Ovary (tissue), 9 donors: Measurements from ENCODE around the gene MAPKAP1. TPM values are rescaled to one million over a fixed set of nuclear protein-coding genes. Genes with fewer than 3 reads are reported as not detected.

Experiments used
- DNase-seq, 5 donors: peaks; one replicate each; pipeline ENCODE4 v3.0.0-alpha.2; 2019 to 2020
- H3K27ac ChIP-seq, 2 donors: fragments of 200-600 bp; one replicate each; pipeline versions ENCODE4 v1.5.1 to v1.8.0; 2019 to 2022
- H3K27me3 ChIP-seq: fragments of 200-600 bp; one replicate; pipeline ENCODE4 v1.8.0; 2022
- H3K36me3 ChIP-seq: fragments of 200-600 bp; sonication (generic); one replicate; pipeline ENCODE4 v1.5.1; 2019
- H3K4me1 ChIP-seq: one replicate; pipeline ENCODE4 v1.8.1; 2013; ENCODE audit warnings: mild to moderate bottlenecking, moderate library complexity; ENCODE audit not compliant: insufficient read depth
- H3K4me3 ChIP-seq: fragments of 200-600 bp; sonication (generic); one replicate; pipeline ENCODE4 v1.5.1; 2017
- H3K9me3 ChIP-seq, 2 donors: fragments of 200-600 bp in 1 of 2; sonication (generic) in 1 of 2; one replicate each; pipeline versions ENCODE4 v1.5.1 to v1.8.1; 2013 to 2019; ENCODE audit warnings: mild to moderate bottlenecking in 1 of 2, moderate library complexity in 1 of 2
- CTCF ChIP-seq, 3 donors: fragments of 450-650 bp in 2 of 3; fragments of 200-600 bp in 1 of 3; IDR thresholded peaks; one replicate each; pipeline versions ENCODE4 v1.5.1 to v1.8.0; 2016 to 2022; ENCODE audit warnings: antibody characterized with exemption in 3 of 3, mild to moderate bottlenecking in 1 of 3
- EP300 ChIP-seq: sonication (generic); formaldehyde crosslinking; IDR thresholded peaks from one replicate; pipeline ENCODE4 v1.6.1; 2017; ENCODE audit warnings: antibody characterized with exemption
- POLR2A ChIP-seq: fragments of 450-650 bp; IDR thresholded peaks from one replicate; pipeline ENCODE4 v1.6.1; 2017; ENCODE audit warnings: antibody characterized with exemption, mild to moderate bottlenecking, moderate library complexity
- WGBS, 3 donors: extraction: QIAGEN DNeasy Blood & Tissue Kit in 1 of 3; methylation state at CpG; one replicate each; pipeline versions ENCODE4 v1.1.5 to v1.1.7; 2013 to 2017; 5-methylcytosine and 5-hydroxymethylcytosine counted together
- intact Hi-C, 4 donors: fragments of 100-400 bp; cut with DNase I; formaldehyde crosslinking; loops; one replicate each; pipeline versions ENCODE4 v1.11.0 to v1.15.1; 2022 to 2023
- polyA plus RNA-seq, 2 donors: library from polyadenylated mRNA; stranded (reverse); fragments of 200-250 nt in 1 of 2; fragments of 350-450 nt in 1 of 2; fragmentation: Illumina TruSeq in 1 of 2; extraction: RNeasy Lipid Tissue Mini Kit (QIAGEN cat#74804) in 1 of 2; gene quantifications; one replicate each; pipeline ENCODE4 v1.2.3, GENCODE V29; 2013 to 2014
- total RNA-seq, 7 donors: library from RNA; depleted of rRNA in 2 of 7; stranded (reverse); fragments of >200 nt in 2 of 7; fragmentation: NEBNext Ultra II Directional in 3 of 7; extraction: Animal tissue kit (Norgen Biotek cat#: 25700) in 3 of 7; gene quantifications; one replicate each; pipeline versions ENCODE4 v1.1.0 to v1.2.4, GENCODE V29; 2016 to 2023
- donor health status: DM: no; HTN: no; CAD: no; lungs with moderate emphysema.
- donor health status: DM: no; HTN: no; CAD: no.
- donor health status: Bipolar disorder and iron deficiency.
- donor health status: DM: yes; HTN: yes; CAD: no.
- donor health status: DM: no; HTN: no; CAD: no.
- donor health status: DM: yes; HTN: yes; CAD: no.

Gene MAPKAP1
- total and polyA plus RNA-seq, 9 donors = 43.3 to 86.5 (median 50.2) TPM

- H3K9me3 ChIP-seq = no peaks in the 10 kb centered on the region
- DNase-seq = no peak
- peaks cover 13% of the 10 kb centered on the region for H3K4me1 ChIP-seq
- intact Hi-C loops = loop anchor here in 2 of 4 donors (10.0 kb wide), 2 partner anchors 52 to 68 kb away; no protein-coding TSS in a partner anchor
- WGBS, 3 donors = 96 to 97% (median 96%) methylated on average over 5 of the region's 5 CpGs
- no peaks in the 10 kb centered on the region for H3K36me3 ChIP-seq
- no peaks in the 10 kb centered on the region for H3K27me3 ChIP-seq
- no peak overlapping the region for H3K27ac ChIP-seq
- no peak for TF ChIP-seq EP300
- no peak for TF ChIP-seq POLR2A
- no peak for TF ChIP-seq CTCF (IDR thresholded peaks at IDR 0.05)
- no peak overlapping the region for H3K4me3 ChIP-seq
These were observed 229.9 kb downstream of the MAPKAP1 start for GRCh38 chr9:125477089-125477544.

GRCh38 chr9:125476645-125477044 is 230.4 kb downstream of the MAPKAP1 start:
- Histone ChIP-seq H3K27me3 (no peaks in the 10 kb centered on the region), H3K4me3 (no peak overlapping the region), H3K27ac (no peak overlapping the region), H3K36me3 (no peaks in the 10 kb centered on the region), H3K4me1 (peaks cover 16% of the 10 kb centered on the region), H3K9me3 (no peaks in the 10 kb centered on the region)
- WGBS, 3 donors = 86 to 93% (median 90%) methylated on average over 6 of the region's 6 CpGs
- intact Hi-C loops = loop anchor here in 2 of 4 donors (10.0 kb wide), 2 partner anchors 52 to 68 kb away; no protein-coding TSS in a partner anchor
- TF ChIP-seq POLR2A = no peak
- DNase-seq = no peak

- H3K4me1 ChIP-seq = peaks cover 25% of the 10 kb centered on the region
- no peaks in the 10 kb centered on the region for H3K27me3 ChIP-seq
- no peak for DNase-seq
- intact Hi-C loops = loop anchor here in 2 of 4 donors (10.0 kb wide), 2 partner anchors 51 to 69 kb away; no protein-coding TSS in a partner anchor
- no peaks in the 10 kb centered on the region for H3K9me3 ChIP-seq
- WGBS, 3 donors = 88 to 93% (median 91%) methylated on average over 6 of the region's 6 CpGs
- H3K27ac ChIP-seq = no peak overlapping the region
- no peaks in the 10 kb centered on the region for H3K36me3 ChIP-seq
- TF ChIP-seq EP300 (no peak), CTCF (IDR thresholded peaks at IDR 0.05) (no peak), POLR2A (no peak)
- H3K4me3 ChIP-seq = no peak overlapping the region
These were observed 231.6 kb downstream of the MAPKAP1 start for GRCh38 chr9:125475385-125475784.

- H3K4me1 ChIP-seq = peaks cover 30% of the 10 kb centered on the region
- H3K27ac ChIP-seq = peak overlapping the region in 1 of 2 donors; percentile 71
- TF ChIP-seq POLR2A (no peak), EP300 (no peak), CTCF (IDR thresholded peaks at IDR 0.05) (no peak)
- H3K9me3 ChIP-seq = no peaks in the 10 kb centered on the region
- no peaks in the 10 kb centered on the region for H3K27me3 ChIP-seq
- intact Hi-C loops = loop anchor here in 2 of 4 donors (10.0 kb wide), 2 partner anchors 48 to 72 kb away; no protein-coding TSS in a partner anchor
- no peaks in the 10 kb centered on the region for H3K36me3 ChIP-seq
- DNase-seq = peak; percentile 62 to 73 (median 67)
- WGBS, 3 donors = 18 to 22% (median 19%) methylated on average over 11 of the region's 11 CpGs
- H3K4me3 ChIP-seq = no peak overlapping the region
These were observed 233.9 kb downstream of the MAPKAP1 start for GRCh38 chr9:125472926-125473701.

GRCh38 chr9:125472562-125472925 is 234.5 kb downstream of the MAPKAP1 start:
- no peaks in the 10 kb centered on the region for H3K27me3 ChIP-seq
- H3K27ac ChIP-seq = peak overlapping the region in 1 of 2 donors; percentile 71
- no peak for TF ChIP-seq EP300
- TF ChIP-seq CTCF (IDR thresholded peaks at IDR 0.05) = no peak
- TF ChIP-seq POLR2A = no peak
- H3K4me3 ChIP-seq = no peak overlapping the region
- intact Hi-C loops = loop anchor here in 2 of 4 donors (10.0 kb wide), 2 partner anchors 48 to 72 kb away; no protein-coding TSS in a partner anchor
- DNase-seq = no peak
- WGBS, 3 donors = 19 to 21% (median 20%) methylated on average over 4 of the region's 4 CpGs
- H3K9me3 ChIP-seq = no peaks in the 10 kb centered on the region
- no peaks in the 10 kb centered on the region for H3K36me3 ChIP-seq
- H3K4me1 ChIP-seq = peaks cover 31% of the 10 kb centered on the region
